GM12874 (cell line): ENCODE results near the gene ANKRD6.

ENCODE experiments used
- TF ChIP-seq, protein P1 (sequence below): IDR thresholded peaks from 2 replicates; pipeline ENCODE4 v1.5.1; 2011; ENCODE audit warnings: low read depth, mild to moderate bottlenecking, control low read depth, low read length, moderate library complexity; ENCODE audit not compliant: insufficient read depth

The ANKRD6 gene

DNA sequence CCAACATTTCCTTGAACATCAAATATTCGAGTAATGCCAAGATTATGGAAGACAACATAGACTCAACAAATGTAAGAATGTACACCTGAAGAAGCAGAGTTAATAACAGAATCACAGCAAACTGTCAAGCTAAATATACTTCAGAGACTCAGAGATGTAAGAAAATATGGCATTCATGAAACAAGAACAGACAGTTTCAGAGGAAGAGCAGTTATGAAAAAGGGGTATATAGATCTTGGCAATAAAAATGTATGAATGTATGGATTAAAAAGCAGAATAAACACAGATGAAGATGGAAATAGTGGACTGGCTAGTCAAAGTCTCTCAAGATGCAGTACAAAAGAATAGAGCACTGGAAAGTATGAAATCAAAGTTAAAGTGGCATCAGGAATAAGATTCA lies 39.3 kb upstream of the ANKRD6 start:
- TF ChIP-seq, protein P1, sequence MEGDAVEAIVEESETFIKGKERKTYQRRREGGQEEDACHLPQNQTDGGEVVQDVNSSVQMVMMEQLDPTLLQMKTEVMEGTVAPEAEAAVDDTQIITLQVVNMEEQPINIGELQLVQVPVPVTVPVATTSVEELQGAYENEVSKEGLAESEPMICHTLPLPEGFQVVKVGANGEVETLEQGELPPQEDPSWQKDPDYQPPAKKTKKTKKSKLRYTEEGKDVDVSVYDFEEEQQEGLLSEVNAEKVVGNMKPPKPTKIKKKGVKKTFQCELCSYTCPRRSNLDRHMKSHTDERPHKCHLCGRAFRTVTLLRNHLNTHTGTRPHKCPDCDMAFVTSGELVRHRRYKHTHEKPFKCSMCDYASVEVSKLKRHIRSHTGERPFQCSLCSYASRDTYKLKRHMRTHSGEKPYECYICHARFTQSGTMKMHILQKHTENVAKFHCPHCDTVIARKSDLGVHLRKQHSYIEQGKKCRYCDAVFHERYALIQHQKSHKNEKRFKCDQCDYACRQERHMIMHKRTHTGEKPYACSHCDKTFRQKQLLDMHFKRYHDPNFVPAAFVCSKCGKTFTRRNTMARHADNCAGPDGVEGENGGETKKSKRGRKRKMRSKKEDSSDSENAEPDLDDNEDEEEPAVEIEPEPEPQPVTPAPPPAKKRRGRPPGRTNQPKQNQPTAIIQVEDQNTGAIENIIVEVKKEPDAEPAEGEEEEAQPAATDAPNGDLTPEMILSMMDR, result no peak

DNA sequence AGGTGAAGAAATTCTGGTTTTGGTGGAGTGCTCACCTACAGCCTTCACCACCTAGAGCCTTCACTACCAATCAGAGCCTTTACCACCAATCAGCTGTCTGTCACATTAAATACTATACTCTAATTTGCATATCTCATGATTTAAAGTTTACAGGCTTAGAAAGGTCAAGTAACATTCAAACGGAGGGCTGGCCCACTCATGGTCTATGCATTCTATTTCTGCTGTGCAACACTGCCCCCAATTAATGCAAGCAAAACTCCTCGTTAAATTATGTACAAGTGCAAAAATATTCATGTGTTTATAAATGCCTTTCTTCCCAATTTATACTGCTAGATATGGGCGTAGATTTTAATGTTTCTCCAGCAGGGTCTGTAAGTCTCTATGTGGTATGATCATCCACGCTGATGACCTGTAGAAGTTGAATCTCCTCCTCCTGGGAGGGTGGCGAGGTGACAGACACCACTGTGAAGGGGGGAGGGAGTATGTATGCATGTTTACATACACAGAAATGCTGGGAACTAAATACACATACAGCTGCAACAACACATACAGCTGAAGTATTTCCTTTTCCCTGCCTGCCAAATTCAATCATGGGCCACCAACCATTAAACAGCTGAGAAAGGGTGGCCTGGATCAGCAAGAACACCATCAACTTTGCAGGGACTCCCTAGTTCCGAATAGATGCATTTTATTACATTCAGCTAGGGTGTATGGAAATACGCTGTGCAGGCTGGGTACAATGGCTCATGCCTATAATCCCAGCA lies 34.0 kb upstream of the ANKRD6 start:
- TF ChIP-seq, protein P1, result no peak

DNA sequence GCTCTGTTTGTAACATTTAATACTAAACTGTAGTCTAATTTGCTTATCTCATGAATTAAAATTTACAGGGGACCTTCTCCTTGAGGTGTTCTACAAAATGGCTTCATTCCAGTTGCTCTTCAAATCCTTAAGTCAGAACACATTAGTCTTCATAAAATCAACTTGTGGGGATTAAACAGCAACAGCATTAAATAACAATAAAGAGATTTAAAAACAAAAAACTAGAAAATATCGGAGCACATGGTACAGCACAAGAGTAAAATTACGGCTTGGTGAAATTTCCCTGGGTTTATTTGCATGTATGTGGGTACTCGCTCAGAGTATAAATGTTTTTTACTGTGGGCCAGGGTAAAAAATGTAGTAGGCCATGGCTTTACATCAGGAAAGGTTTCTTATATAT lies 32.9 kb upstream of the ANKRD6 start:
- TF ChIP-seq, protein P1, result no peak

DNA sequence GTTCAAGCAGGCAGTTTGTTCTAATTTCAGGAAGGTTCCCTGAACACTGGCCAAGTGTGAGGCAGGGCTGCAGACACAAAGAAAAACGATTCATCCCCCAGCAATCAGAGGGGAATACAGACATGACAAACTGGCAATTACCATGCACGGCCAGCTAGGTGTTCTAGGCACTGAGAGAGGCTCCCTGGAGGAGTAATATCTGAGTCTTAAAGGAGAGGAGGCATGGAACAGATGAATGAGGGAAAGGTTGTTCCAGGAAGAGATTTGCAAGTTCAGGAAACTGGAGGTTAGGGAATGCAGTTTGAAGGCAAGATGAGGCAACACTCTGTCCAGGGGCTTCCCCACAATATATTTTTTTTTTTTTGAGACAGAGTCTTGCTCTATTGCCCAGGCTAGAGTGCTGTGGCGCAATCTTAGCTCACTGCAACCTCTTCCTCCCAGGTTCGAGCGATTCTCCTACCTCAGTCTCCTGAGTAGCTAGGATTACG lies 32.0 kb upstream of the ANKRD6 start:
- TF ChIP-seq, protein P1, result no peak

DNA sequence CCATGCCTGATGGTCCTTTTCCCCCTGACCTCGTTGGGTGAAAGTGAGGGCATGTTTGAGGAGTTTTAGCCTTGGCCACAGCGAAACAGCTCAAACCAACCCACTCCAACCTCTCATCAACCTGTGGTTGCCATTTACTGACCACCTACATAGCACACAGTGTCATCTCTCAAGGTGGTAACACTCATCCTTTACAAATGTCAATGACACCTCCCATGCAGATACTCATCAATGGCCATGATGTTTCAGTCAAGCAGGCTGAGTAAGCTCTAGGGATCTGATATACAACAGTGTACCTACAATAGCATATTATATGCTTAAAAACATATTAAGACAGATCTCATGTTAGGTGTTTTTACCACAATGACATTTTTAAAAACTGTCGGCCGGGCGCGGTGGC lies 30.2 kb upstream of the ANKRD6 start:
- TF ChIP-seq, protein P1, result no peak

DNA sequence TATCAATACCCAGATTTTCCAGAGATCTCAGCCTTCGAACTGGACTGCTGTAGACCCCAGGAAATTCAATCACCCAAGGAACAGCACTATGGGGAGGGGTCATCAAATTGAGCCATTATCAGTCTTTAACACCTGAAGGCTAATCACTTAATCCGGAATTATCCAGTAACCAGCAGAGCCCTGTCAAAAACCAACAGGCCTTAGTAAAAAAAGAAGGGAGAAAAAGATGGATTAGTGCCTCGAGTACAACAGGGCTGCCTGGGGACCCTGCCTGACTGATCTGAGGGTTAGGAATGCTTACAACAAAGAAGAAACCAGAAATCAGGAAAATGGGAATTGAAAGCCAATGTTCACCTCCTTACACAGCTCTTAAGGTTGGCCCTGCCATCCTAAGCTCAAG lies 28.4 kb upstream of the ANKRD6 start:
- TF ChIP-seq, protein P1, result no peak

DNA sequence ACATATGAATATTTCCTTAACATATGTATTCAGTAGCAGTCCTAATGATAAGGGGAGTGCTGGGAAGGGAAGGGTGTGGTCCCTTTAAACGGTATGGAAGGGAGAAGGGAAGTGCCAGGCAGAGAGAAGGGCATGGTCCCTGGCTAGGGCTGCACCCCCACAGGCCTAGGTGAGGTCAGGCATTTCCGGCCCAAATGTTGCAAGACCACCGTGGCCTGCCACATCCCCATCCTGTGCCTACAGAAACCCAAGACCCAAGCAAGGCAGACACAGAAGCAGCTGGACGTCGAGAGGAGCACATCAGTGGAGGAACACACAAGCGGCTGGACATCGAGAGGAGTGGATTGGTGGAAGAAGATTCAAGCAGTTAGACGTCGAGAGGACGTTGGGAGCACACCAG lies 26.8 kb upstream of the ANKRD6 start:
- TF ChIP-seq, protein P1, result no peak
